GM18909 (cell line): ENCODE measurements around the gene PLCH1.
"Not testable (repeated sequence)": the region's sequence is repeated elsewhere in the genome, so short reads cannot be mapped to it uniquely, and the experiment has no call there.

ENCODE experiments used
- ATAC-seq: cut with Tn5 transposase; IDR thresholded peaks from one replicate; pipeline ENCODE4 v1.9.1; 2021; ENCODE audit warnings: mild to moderate bottlenecking; ENCODE audit not compliant: unreplicated experiment, poor library complexity

Gene PLCH1

DNA sequence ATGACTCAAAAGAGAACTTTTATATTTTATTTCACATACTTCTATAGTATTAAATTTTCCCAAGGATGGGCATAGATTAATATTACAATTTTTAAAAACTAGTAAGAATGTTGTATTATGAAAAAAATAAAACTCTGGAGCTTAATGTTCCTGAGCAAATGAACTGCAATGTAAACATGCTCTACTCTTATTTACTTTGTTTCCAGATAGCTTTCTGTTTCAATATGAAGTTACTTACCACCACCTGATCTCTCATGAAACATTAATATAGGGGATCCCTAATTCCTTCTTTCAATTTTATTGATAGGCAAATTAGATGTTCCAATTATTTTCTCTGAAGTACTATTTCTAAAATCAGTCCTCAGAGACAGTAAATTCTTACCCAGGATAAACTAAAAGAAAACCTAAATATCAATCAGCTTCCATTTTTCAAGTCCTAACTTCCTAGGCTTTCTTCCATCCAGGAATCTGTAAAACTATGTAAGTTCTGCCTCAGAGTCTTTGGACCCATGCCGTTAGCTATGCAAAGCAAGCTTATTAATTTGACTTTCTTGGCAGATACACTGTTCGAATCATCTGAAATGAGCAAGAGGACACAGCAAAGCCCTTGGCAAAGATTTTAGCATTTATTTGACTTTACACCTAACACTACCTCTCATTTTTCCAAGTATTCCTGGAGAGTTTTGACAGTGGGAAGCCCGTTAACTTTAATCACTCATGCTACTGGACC is 93.2 kb downstream of the PLCH1 start:
- no peak for ATAC-seq

DNA sequence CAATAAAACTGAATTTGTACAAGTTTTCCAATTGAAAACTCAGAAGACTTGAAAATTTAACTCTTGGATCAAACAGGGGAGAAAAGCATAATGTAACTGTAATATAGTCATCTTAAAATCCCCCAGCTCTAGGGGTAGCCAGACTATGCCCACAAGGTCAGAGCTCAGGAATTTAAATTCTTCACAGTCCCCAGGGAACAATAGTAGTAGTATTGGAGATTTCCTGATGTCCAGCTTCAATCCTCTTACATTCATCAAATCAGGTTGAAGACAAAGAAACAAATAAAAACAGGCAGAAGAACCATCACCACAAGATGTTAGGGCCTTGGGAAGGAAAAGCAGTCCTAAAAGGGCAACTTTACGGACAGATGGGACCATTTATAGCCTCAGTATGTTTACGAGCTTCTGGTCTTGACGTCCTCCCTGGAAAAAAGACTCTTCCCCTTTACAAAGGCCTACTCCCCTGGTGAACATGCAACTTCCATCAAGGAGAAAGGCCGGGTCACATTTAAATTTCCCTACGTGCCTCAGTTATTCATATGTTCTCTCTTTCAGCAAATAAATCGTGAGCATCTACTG is 96.8 kb downstream of the PLCH1 start:
- no peak for ATAC-seq

DNA sequence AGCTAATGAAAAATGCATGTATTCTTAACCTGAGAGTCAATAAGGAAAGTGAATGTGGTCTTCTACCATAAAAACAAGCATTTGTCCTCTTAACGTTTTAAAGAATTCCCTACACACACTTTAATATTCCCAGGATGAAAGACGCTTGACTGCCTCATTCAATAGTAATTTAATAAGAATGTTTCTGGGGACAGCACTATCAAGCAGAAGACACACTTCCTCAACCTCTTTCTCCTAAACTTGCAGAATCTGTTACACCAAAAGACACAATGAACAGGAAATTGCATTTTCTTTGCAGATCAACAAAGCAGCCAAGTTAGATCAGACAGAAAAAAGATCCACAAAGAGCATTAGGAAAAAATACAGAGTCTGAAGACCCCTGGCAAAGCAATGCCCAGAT is 97.7 kb downstream of the PLCH1 start:
- ATAC-seq: no peak

- no peak for ATAC-seq
Measured at GRCh38 chr3:155646669-155647068, 98.2 kb downstream of the PLCH1 start.

GRCh38 chr3:155646128-155646527 is 98.7 kb downstream of the PLCH1 start:
- ATAC-seq: no peak

DNA sequence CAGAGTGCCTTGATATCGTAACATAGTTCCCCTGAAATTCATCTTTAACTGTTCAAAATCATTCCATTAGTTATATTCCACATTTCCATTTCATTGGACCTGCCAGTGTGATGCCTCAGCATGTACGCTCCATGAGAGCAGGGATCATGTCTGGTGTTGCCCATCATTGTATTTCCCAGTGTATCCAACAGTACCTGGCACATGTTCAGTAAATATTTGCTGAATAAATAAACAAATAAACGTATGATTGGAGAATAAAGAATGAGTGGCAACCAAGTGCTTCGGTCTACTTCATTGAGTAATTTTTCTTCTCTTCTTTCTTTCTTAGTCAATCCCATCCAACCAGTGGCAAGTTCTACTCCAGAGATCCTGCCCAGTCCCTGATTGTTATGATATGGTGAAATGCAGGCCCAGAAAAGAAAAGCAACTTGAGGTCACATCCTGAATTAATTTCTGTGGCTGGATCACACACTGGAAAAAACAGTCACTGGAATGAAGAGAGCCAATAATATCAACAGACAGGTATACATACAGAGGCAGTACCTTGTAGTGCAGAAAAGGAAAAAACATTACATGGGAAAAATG is 101.2 kb downstream of the PLCH1 start:
- no peak for ATAC-seq

DNA sequence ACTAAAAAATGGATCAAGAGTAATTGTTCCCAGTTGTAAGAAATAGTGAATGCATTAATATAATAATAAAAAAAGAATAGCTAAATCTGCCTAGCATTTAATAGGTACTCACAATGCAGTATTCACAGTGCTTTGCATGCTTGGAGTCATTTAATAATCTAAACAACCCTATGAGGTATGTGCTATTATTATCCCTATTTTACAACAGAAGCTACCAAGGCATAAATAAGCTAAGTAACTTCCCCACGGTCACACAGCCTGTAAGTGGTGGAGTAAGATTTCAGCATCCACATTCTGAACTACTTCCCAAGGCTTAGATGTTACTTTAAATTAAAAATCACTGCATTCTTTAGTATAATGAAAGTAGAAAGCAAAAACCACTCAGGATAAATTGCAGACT is 102.9 kb downstream of the PLCH1 start:
- ATAC-seq: no peak

DNA sequence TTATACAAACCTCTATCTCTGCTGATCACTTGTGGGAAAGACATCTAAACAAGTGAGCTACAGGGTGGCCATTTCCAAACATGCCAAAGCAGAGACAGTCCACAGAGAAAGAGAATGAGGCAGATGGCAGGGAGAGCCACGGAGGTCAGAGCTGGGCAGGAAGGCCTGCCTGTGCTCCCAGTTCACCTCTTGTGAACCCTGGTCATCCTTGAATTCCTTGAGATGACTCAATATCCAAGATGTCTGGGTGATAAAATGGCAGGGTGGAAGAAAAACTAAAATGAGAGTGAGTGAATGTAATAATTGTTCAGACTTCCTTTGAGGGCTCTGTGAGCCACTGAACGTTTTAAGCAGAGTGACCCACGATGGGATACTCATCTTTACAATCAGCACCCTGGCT is 104.8 kb downstream of the PLCH1 start:
- no peak for ATAC-seq

- no peak for ATAC-seq
Measured at GRCh38 chr3:155639462-155640055, 105.3 kb downstream of the PLCH1 start.

DNA sequence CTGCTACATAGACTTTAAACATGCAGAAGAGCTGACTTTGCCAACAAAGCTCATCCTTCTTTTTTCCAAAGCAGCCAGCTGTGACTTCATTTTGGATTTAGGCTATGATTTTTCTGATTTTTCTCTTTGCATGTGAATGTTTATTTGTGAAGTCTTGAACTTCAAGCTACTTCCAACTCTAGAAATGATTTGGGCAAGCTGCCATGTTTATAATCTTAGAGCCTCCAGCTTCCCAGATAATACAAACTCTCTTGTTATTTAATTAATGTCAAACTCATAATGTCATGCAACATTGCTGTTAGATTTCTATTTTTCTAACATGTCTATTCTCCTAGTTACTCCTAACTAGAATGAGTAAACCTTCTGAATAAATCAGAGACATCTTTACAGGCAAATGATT is 106.4 kb downstream of the PLCH1 start:
- ATAC-seq: not testable (repeated sequence)

DNA sequence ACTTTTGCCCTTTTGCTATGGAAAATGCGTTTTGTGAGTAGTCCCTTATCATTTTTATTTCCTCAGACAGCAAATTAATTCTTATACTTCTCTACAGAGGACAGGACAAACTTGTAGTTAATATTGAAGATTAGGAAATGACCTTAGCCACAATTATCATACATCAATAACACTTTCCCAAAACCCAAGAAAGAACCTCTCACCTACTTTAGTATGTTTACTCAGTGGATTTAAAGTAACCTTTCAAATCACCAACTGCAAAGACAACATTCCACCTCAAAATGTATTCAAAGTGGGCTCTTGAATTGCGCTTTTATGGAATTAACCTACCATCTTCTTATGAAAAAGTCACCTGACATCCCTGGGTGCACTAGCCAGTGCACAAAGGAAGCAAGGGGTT is 107.3 kb downstream of the PLCH1 start:
- no peak for ATAC-seq

- no peak for ATAC-seq
Measured at GRCh38 chr3:155635056-155635455, 109.8 kb downstream of the PLCH1 start.

GRCh38 chr3:155634121-155634719 is 110.7 kb downstream of the PLCH1 start:
- no peak for ATAC-seq

DNA sequence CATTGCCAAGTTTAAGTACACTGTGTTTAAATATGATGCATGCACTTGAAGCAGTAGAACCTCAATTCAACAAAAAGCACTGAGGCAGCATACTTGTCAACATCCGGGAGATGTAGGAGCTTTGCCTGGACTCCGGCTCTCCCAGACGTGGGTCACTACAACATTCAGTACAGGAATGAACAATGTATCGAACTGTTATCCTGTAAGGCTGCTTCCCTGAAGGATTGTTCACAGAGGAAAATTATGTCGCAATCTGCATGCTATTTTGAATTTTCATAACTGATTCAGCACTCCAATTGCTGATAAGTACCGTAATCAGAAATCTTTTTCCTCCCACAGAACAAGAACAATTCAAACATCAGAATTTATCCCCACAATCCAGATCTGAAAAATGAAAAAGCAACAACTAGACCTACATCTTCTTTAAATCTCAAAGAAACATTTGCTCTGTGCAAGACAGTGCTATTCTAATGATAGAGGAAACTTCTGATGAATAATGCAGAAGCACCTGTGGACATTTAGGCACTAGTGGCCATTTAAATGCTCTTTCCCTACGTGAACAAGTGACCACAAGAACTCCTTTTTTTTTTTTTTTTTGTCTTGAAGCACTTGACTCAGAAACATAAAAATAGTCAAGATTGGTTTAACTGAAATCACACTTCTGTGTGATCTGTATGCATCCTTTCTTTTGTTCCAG is 113.4 kb downstream of the PLCH1 start:
- no peak for ATAC-seq

DNA sequence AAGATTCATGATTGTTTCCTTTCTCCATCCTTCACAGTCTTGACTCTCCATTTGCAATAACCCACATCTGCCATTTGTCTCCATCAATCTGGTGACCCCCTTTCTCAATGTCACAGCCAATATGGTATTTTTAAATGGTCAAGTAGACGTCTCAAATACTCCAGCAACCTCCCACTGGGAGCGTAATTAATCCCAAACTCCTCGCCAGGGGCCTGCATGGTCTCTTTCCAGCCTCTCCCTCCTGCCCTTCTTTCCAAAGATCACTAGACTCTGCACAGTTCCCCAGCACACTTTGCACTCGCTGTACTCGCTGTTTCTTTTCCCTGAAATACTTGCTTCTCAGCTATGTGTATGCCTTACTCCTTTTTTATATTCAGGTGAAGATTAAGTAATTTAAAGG is 115.3 kb downstream of the PLCH1 start:
- ATAC-seq: no peak

DNA sequence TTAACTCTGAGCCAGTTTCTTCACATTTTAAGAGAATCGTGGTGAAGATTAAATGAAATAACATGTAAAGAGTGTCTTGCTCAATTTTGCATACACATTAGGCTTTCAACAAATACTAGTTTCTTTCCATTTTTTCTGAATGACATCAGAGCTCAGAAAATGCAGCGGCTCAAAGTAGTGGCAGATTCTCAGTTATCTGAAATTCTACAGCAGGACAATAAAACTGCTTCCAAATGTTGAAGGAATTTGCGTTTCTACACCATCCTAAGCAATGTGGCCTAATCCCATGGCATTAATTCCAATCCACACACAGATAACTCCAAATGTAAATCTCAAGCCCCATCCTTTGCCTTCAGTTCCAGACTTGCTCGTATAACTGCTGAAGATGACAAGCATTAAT is 115.8 kb downstream of the PLCH1 start:
- ATAC-seq: no peak

DNA sequence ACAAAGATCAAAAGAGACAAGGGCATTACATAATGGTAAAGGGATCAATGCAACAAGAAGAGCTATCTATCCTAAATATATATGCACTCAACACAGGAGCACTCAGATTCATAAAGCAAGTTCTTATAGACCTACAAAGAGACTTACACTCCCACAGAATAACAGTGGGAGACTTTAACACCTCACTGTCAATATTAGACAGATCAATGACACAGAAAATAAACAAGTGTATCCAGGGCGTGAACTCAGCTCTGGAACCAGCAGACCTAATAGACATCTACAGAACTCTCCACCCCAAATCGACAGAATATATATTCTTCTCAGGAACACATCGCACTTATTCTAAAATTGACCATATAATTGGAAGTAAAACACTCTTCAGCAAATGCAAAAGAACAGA is 122.2 kb downstream of the PLCH1 start:
- ATAC-seq: not testable (repeated sequence)

DNA sequence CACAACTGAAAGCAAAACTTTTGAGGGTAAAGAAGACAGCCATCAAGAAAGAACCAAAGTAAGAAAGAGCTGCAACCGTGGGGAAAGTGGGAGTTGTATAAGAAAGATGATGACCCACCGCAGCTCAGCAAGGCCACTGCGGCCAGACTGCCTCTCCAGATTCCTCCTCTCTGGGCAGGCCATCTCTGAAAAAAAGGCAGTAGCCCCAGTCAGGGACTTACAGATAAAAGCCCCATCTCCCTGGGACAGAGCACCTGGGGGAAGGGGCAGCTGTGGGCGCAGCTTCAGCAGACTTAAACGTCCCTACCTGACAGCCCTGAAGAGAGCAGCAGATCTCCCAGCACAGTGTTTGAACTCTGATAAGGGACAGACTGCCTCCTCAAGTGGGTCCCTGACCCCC is 124.3 kb downstream of the PLCH1 start:
- ATAC-seq: not testable (repeated sequence)

- ATAC-seq: no peak
Measured at GRCh38 chr3:155619118-155619915, 125.6 kb downstream of the PLCH1 start.

DNA sequence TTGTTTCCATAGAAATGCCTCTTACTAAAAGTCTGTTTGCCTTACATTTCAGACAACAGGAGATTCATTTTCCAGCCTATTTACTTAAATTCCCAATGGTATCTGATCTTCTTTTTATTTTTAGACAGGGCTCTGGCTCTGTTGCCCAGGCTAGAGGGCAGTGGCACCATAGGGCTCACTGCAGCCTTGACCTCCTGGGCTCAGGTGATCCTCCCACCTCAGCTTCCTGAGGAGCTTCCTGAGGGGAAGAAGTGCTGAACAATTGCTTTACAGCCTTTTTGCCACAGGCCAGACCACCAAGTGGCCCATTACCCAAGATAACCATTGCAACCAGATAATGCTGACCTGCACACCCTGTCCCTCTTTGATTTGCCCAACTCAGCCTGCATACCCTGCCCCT is 126.3 kb downstream of the PLCH1 start:
- ATAC-seq: no peak
